Measurements from ENCODE around the gene FZR1. TPM values are rescaled to one million over a fixed set of nuclear protein-coding genes. Genes with fewer than 3 reads are reported as not detected.

FZR1 gene
- total and polyA plus RNA-seq, 9 of the 15 experiments (the other 6 are each of a cell fraction or from before 2014, with no cell fraction given) = 0.18 to 48.0 (median 22.2) TPM

GRCh38 chr19:3505598-3506383, at the start of gene FZR1 (continued):
- TF ChIP-seq ZNF592 (IDR thresholded peaks at IDR 0.05) (no peak), SMAD3 (CRISPR knock-in tag; conservative IDR thresholded peaks at IDR 0.05) (no peak), POLR2B (IDR thresholded peaks at IDR 0.05; ENCODE audit: low read depth, partially characterized antibody) (peak; percentile 56), POU5F1 (IDR thresholded peaks at IDR 0.05; ENCODE audit: borderline replicate concordance, low read depth, low read length, partially characterized antibody) (peak; percentile 48), GATA2 (CRISPR knock-in tag; IDR thresholded peaks at IDR 0.05) (peak; percentile 91), CHCHD3 (CRISPR knock-in tag; IDR thresholded peaks at IDR 0.05) (0 out of 2 replicates have a peak, but pooled peaks have one; percentile 28), RHOXF2B (CRISPR knock-in tag; conservative IDR thresholded peaks at IDR 0.05) (no peak), ZNF639 (CRISPR knock-in tag; conservative IDR thresholded peaks at IDR 0.05 in 1 of 2, IDR thresholded peaks at IDR 0.05 in 1 of 2) (peak in 1 of 2 experiments; percentile 76; a peak in 2 of 4 replicates), FOXJ2 (tag; IDR thresholded peaks at IDR 0.05) (peak; percentile 69; the same call in 1 of the 2 replicates), ZNF311 (CRISPR knock-in tag; IDR thresholded peaks at IDR 0.05) (no peak)
- TF ChIP-seq, protein P1, sequence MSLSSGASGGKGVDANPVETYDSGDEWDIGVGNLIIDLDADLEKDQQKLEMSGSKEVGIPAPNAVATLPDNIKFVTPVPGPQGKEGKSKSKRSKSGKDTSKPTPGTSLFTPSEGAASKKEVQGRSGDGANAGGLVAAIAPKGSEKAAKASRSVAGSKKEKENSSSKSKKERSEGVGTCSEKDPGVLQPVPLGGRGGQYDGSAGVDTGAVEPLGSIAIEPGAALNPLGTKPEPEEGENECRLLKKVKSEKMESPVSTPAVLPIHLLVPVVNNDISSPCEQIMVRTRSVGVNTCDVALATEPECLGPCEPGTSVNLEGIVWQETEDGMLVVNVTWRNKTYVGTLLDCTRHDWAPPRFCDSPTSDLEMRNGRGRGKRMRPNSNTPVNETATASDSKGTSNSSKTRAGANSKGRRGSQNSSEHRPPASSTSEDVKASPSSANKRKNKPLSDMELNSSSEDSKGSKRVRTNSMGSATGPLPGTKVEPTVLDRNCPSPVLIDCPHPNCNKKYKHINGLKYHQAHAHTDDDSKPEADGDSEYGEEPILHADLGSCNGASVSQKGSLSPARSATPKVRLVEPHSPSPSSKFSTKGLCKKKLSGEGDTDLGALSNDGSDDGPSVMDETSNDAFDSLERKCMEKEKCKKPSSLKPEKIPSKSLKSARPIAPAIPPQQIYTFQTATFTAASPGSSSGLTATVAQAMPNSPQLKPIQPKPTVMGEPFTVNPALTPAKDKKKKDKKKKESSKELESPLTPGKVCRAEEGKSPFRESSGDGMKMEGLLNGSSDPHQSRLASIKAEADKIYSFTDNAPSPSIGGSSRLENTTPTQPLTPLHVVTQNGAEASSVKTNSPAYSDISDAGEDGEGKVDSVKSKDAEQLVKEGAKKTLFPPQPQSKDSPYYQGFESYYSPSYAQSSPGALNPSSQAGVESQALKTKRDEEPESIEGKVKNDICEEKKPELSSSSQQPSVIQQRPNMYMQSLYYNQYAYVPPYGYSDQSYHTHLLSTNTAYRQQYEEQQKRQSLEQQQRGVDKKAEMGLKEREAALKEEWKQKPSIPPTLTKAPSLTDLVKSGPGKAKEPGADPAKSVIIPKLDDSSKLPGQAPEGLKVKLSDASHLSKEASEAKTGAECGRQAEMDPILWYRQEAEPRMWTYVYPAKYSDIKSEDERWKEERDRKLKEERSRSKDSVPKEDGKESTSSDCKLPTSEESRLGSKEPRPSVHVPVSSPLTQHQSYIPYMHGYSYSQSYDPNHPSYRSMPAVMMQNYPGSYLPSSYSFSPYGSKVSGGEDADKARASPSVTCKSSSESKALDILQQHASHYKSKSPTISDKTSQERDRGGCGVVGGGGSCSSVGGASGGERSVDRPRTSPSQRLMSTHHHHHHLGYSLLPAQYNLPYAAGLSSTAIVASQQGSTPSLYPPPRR (CRISPR knock-in tag; IDR thresholded peaks at IDR 0.05; ENCODE audit: borderline replicate concordance) = no peak
